ENCODE measurements around the gene HCN4.

- TF ChIP-seq CTCF (conservative IDR thresholded peaks at IDR 0.05; ENCODE audit: low read depth, low read length) (no peak), EZH2 (IDR thresholded peaks at IDR 0.05; ENCODE audit: borderline replicate concordance, low read depth, low read length, poor library complexity, severe bottlenecking) (no peak)
These were observed 11.9 kb upstream of the HCN4 start for GRCh38 chr15:73380661-73381060.

Measured in A673 (cell line).